B cell (primary cell): ENCODE results near the gene YPEL5. TPM values are rescaled to one million over a fixed set of nuclear protein-coding genes. Genes with fewer than 3 reads are reported as not detected.
"Not testable (repeated sequence)": the region's sequence is repeated elsewhere in the genome, so short reads cannot be mapped to it uniquely, and the experiment has no call there.

Source experiments
- ATAC-seq: fragments of 200-7000 bp; cut with Tn5 transposase; one replicate; pipeline ENCODE4 v1.10.0; 2021; ENCODE audit warnings: low read depth, mild to moderate bottlenecking, moderate number of reproducible peaks, moderate library complexity
- CTCF ChIA-PET: fragments of 350-600 bp; sonication (Branson Sonifier 250); formaldehyde crosslinking; loops from one replicate; lab custom pipeline; 2021; ENCODE audit warnings: antibody characterized with exemption, inconsistent platforms; lab: Charles Lee
- POLR2A ChIA-PET: fragments of 350-600 bp; sonication (Branson Sonifier 250); formaldehyde crosslinking; loops from one replicate; lab custom pipeline; 2021; ENCODE audit warnings: antibody characterized with exemption; lab: Charles Lee
- DNase-seq: peaks from one replicate; pipeline ENCODE4 v3.0.0; 2013
- H2AFZ ChIP-seq: 2 replicates; pipeline ENCODE4 v1.6.1; 2012; ENCODE audit warnings: mild to moderate bottlenecking, low read depth, low read length; ENCODE audit not compliant: insufficient read depth, poor library complexity, severe bottlenecking
- H3K27ac ChIP-seq, 2 donors: 1 replicate in 1 of 2; 2 replicates in 1 of 2; pipeline ENCODE4 v1.5.1; 2012 to 2013; ENCODE audit warnings: low read length in 2 of 2, mild to moderate bottlenecking in 2 of 2, moderate library complexity in 1 of 2
- H3K27me3 ChIP-seq, 4 experiments: fragments of 200-600 bp in 1 of 4; sonication (generic) in 1 of 4; replicated peaks in 1 of 4; 1 replicate in 2 of 4; 2 replicates in 2 of 4; pipeline versions ENCODE4 v1.6.1 to v1.7.0; 2013 to 2016; ENCODE audit warnings: low read length in 3 of 4, mild to moderate bottlenecking in 2 of 4, mixed read lengths in 1 of 4, moderate library complexity in 1 of 4; ENCODE audit not compliant: insufficient read depth in 4 of 4, control insufficient read depth in 3 of 4; ENCODE audit errors: control extremely low read depth in 1 of 4
- H3K36me3 ChIP-seq, 2 experiments: replicated peaks in 1 of 2; 1 replicate in 1 of 2; 2 replicates in 1 of 2; pipeline versions ENCODE4 v1.6.1 to v1.7.1; 2013; ENCODE audit warnings: low read length in 1 of 2; ENCODE audit not compliant: insufficient read depth in 2 of 2, control insufficient read depth in 1 of 2; ENCODE audit errors: control extremely low read depth in 1 of 2, extremely low read depth in 1 of 2
- H3K4me1 ChIP-seq, 2 donors: fragments of 200-600 bp in 1 of 2; sonication (generic) in 1 of 2; 1 replicate in 1 of 2; 2 replicates in 1 of 2; pipeline versions ENCODE4 v1.5.1 to v1.6.1; 2013 to 2017; ENCODE audit warnings: low read length in 2 of 2; ENCODE audit not compliant: control insufficient read depth in 2 of 2, insufficient read depth in 2 of 2
- H3K4me2 ChIP-seq: replicated peaks from 2 replicates; pipeline ENCODE3; 2012; ENCODE audit warnings: mild to moderate bottlenecking, low read depth, low read length; ENCODE audit not compliant: poor library complexity, severe bottlenecking
- H3K4me3 ChIP-seq, 5 experiments: fragments of 200-600 bp in 1 of 5; sonication (generic) in 1 of 5; 1 replicate in 3 of 5; 2 replicates in 2 of 5; pipeline versions ENCODE4 v1.5.1 to v1.7.0; 2011 to 2016; ENCODE audit warnings: low read length in 4 of 5, mild to moderate bottlenecking in 4 of 5, low read depth in 2 of 5, control low read depth in 1 of 5, moderate library complexity in 1 of 5; ENCODE audit not compliant: insufficient read depth in 1 of 5; ENCODE audit errors: control extremely low read depth in 1 of 5, extremely low read depth in 1 of 5
- H3K79me2 ChIP-seq: fragments of 200-600 bp; sonication (generic); one replicate; pipeline ENCODE4 v1.6.0; 2016; ENCODE audit warnings: low read length; ENCODE audit not compliant: control insufficient read depth, insufficient read depth
- H3K9ac ChIP-seq: fragments of 200-600 bp; sonication (generic); 2 replicates; pipeline ENCODE4 v1.6.1; 2017; ENCODE audit warnings: mild to moderate bottlenecking, low read length, moderate library complexity
- H3K9me3 ChIP-seq, 3 donors: one replicate each; pipeline versions ENCODE4 v1.6.1 to v1.7.1; 2013; ENCODE audit warnings: low read length in 2 of 3; ENCODE audit not compliant: control insufficient read depth in 2 of 3, insufficient read depth in 1 of 3; ENCODE audit errors: control extremely low read depth in 1 of 3
- H4K20me1 ChIP-seq: 2 replicates; pipeline ENCODE4 v1.6.0; 2012; ENCODE audit warnings: mild to moderate bottlenecking, low read length; ENCODE audit not compliant: insufficient read depth, control insufficient read depth, poor library complexity, severe bottlenecking
- H3K27ac Mint-ChIP-seq: one replicate; pipeline ENCODE4 v1.8.0; 2021; ENCODE audit warnings: mixed read lengths
- H3K27me3 Mint-ChIP-seq: one replicate; pipeline ENCODE4 v1.8.0; 2021; ENCODE audit warnings: mixed read lengths
- H3K4me1 Mint-ChIP-seq: one replicate; pipeline ENCODE4 v1.8.0; 2021; ENCODE audit warnings: mixed read lengths
- H3K4me3 Mint-ChIP-seq: one replicate; pipeline ENCODE4 v1.8.0; 2021; ENCODE audit warnings: mixed read lengths
- H3K9me3 Mint-ChIP-seq: one replicate; pipeline ENCODE4 v1.8.0; 2022; ENCODE audit warnings: mixed read lengths; ENCODE audit not compliant: insufficient read depth
- EZH2 ChIP-seq: IDR thresholded peaks from 2 replicates; pipeline ENCODE4 v1.6.1; 2012; ENCODE audit warnings: borderline replicate concordance, low read depth, mild to moderate bottlenecking, moderate library complexity, low read length; ENCODE audit not compliant: insufficient read depth, poor library complexity, severe bottlenecking
- WGBS: methylation state at CpG from one replicate; pipeline ENCODE4 v1.1.5; 2013; ENCODE audit warnings: missing lambda C conversion rate; ENCODE audit not compliant: insufficient coverage; 5-methylcytosine and 5-hydroxymethylcytosine counted together
- intact Hi-C: fragments of 100-400 bp; cut with micrococcal nuclease; formaldehyde crosslinking; loops from one replicate; pipeline ENCODE4 v1.10.0; 2022
- polyA plus RNA-seq: library from polyadenylated mRNA; depleted of rRNA; stranded (reverse); fragments of >200 nt; gene quantifications from 2 replicates; pipeline ENCODE4 v1.2.3, GENCODE V29; 2012
- total RNA-seq, 2 donors: library from RNA; stranded (reverse); fragments of 120-200 nt in 1 of 2; gene quantifications; 1 replicate in 1 of 2; 2 replicates in 1 of 2; pipeline versions ENCODE4 v1.2.3 to v1.2.4, GENCODE V29; 2013 to 2022
- TF ChIP-seq, protein P1 (sequence below): fragments of 200-600 bp; IDR thresholded peaks from one replicate; pipeline ENCODE4 v1.8.0; 2022; ENCODE audit warnings: antibody characterized with exemption, mild to moderate bottlenecking

Gene YPEL5
- total and polyA plus RNA-seq, 2 donors (not counting 1 experiment from before 2014, with no cell fraction given), result 117 to 426 TPM

- H3K9me3 Mint-ChIP-seq, result no peaks in the 10 kb centered on the region
- peaks cover 43% of the 10 kb centered on the region for H3K27me3 Mint-ChIP-seq
- no peak for ATAC-seq
- no peak overlapping the region for H3K4me3 Mint-ChIP-seq
- Histone ChIP-seq H3K9ac (no peak overlapping the region), H4K20me1 (no peaks in the 10 kb centered on the region), H3K36me3 (no peaks in the 10 kb centered on the region), H2AFZ (no peak overlapping the region), H3K9me3 (no peaks in the 10 kb centered on the region), H3K27me3 (peaks cover 0 to 11% (median 2%) of the 10 kb centered on the region in 4 experiments), H3K4me1 (no peaks in the 10 kb centered on the region), H3K79me2 (no peaks in the 10 kb centered on the region), H3K27ac (no peak overlapping the region), H3K4me3 (no peak overlapping the region), H3K4me2 (no peak overlapping the region)
- no peak for DNase-seq
- ChIA-PET POLR2A (no interaction called here), CTCF (no interaction called here)
- intact Hi-C loops, result no loop called here
- TF ChIP-seq EZH2, result no peak
- TF ChIP-seq, protein P1, sequence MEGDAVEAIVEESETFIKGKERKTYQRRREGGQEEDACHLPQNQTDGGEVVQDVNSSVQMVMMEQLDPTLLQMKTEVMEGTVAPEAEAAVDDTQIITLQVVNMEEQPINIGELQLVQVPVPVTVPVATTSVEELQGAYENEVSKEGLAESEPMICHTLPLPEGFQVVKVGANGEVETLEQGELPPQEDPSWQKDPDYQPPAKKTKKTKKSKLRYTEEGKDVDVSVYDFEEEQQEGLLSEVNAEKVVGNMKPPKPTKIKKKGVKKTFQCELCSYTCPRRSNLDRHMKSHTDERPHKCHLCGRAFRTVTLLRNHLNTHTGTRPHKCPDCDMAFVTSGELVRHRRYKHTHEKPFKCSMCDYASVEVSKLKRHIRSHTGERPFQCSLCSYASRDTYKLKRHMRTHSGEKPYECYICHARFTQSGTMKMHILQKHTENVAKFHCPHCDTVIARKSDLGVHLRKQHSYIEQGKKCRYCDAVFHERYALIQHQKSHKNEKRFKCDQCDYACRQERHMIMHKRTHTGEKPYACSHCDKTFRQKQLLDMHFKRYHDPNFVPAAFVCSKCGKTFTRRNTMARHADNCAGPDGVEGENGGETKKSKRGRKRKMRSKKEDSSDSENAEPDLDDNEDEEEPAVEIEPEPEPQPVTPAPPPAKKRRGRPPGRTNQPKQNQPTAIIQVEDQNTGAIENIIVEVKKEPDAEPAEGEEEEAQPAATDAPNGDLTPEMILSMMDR, result no peak
- no peaks in the 10 kb centered on the region for H3K4me1 Mint-ChIP-seq
- 76% methylated on average over 5 of the region's 10 CpGs for WGBS
- H3K27ac Mint-ChIP-seq, result no peak overlapping the region
These were observed 48.4 kb upstream of the YPEL5 start for GRCh38 chr2:30098266-30099005.

- H3K79me2 ChIP-seq, intact Hi-C loops, H3K9ac ChIP-seq, H3K27ac ChIP-seq, ATAC-seq, H3K9me3 ChIP-seq, H3K4me1 Mint-ChIP-seq, H3K27ac Mint-ChIP-seq, H3K9me3 Mint-ChIP-seq, H3K4me3 Mint-ChIP-seq, POLR2A ChIA-PET, H3K4me3 ChIP-seq, DNase-seq, H4K20me1 ChIP-seq, H2AFZ ChIP-seq, H3K4me1 ChIP-seq, H3K4me2 ChIP-seq, H3K36me3 ChIP-seq: not testable (repeated sequence)
- peaks cover 0 to 14% (median 2%) of the 10 kb centered on the region in 4 experiments for H3K27me3 ChIP-seq
- WGBS, result no CpG with 5 or more reads among the region's 1 CpG
- H3K27me3 Mint-ChIP-seq, result peaks cover 44% of the 10 kb centered on the region
- CTCF ChIA-PET, result interaction anchor here (1.7 kb wide), 1 partner anchor 66 kb away, joined by 3 read pairs; no protein-coding TSS in a partner anchor
These were observed 47.4 kb upstream of the YPEL5 start for GRCh38 chr2:30099366-30099765.

- H4K20me1 ChIP-seq, DNase-seq, H3K79me2 ChIP-seq, H3K27ac ChIP-seq, H3K27ac Mint-ChIP-seq, POLR2A ChIA-PET, H3K4me3 ChIP-seq, H3K4me2 ChIP-seq, H3K9me3 ChIP-seq, H3K9ac ChIP-seq, H3K4me1 Mint-ChIP-seq, H2AFZ ChIP-seq, H3K4me3 Mint-ChIP-seq, intact Hi-C loops, H3K9me3 Mint-ChIP-seq, H3K36me3 ChIP-seq, H3K4me1 ChIP-seq, ATAC-seq: not testable (repeated sequence)
- peaks cover 0 to 16% (median 2%) of the 10 kb centered on the region in 4 experiments for H3K27me3 ChIP-seq
- H3K27me3 Mint-ChIP-seq, result peaks cover 42% of the 10 kb centered on the region
- CTCF ChIA-PET, result interaction anchor here (1.0 to 1.7 kb wide), 3 partner anchors 18 to 64 kb away, joined by 3 read pairs; partner anchors contain the start of gene YPEL5
- 100% methylated on average over 2 of the region's 3 CpGs for WGBS
These were observed 46.1 kb upstream of the YPEL5 start for GRCh38 chr2:30100691-30101090.
